HG02938 (cell line): ENCODE measurements around the gene C15orf39.
A peak's percentile ranks its signal among the peaks of the same experiment; 100 is the strongest.

Source experiments
- ATAC-seq: cut with Tn5 transposase; IDR thresholded peaks from one replicate; pipeline ENCODE4 v1.9.1; 2021; ENCODE audit warnings: mild to moderate bottlenecking, moderate library complexity; ENCODE audit not compliant: unreplicated experiment

The C15orf39 gene

GRCh38 chr15:75195122-75195765 lies 6.4 kb upstream of the C15orf39 start:
- ATAC-seq: no peak

GRCh38 chr15:75195766-75196241 lies 5.9 kb upstream of the C15orf39 start:
- ATAC-seq: no peak

GRCh38 chr15:75197062-75197630 lies 4.5 kb upstream of the C15orf39 start:
- no peak for ATAC-seq

- no peak for ATAC-seq
Measured at GRCh38 chr15:75198560-75199356, 2.9 kb upstream of the C15orf39 start.

GRCh38 chr15:75199357-75199940 lies 2.2 kb upstream of the C15orf39 start:
- no peak for ATAC-seq

- no peak for ATAC-seq
Measured at GRCh38 chr15:75200391-75200764, 1.3 kb upstream of the C15orf39 start.

GRCh38 chr15:75200765-75201615 lies 692 bp upstream of the C15orf39 start:
- no peak for ATAC-seq

- ATAC-seq: peak; percentile 23
Measured at GRCh38 chr15:75202251-75203016, 752 bp downstream of the C15orf39 start.

- no peak for ATAC-seq
Measured at GRCh38 chr15:75203017-75203907, 1.6 kb downstream of the C15orf39 start.

GRCh38 chr15:75203908-75204263 lies 2.2 kb downstream of the C15orf39 start:
- ATAC-seq: no peak

- no peak for ATAC-seq
Measured at GRCh38 chr15:75204340-75205063, 2.8 kb downstream of the C15orf39 start.

- ATAC-seq: no peak
Measured at GRCh38 chr15:75205064-75205395, 3.3 kb downstream of the C15orf39 start.

- no peak for ATAC-seq
Measured at GRCh38 chr15:75206006-75206405, 4.3 kb downstream of the C15orf39 start.

GRCh38 chr15:75206803-75207617 lies 5.3 kb downstream of the C15orf39 start:
- no peak for ATAC-seq

- ATAC-seq: no peak
Measured at GRCh38 chr15:75207618-75208500, 6.2 kb downstream of the C15orf39 start.

- ATAC-seq: no peak
Measured at GRCh38 chr15:75208501-75209288, 7.0 kb downstream of the C15orf39 start.
